ENCODE data around the gene CHI3L2.

GRCh38 chr1:111274653-111275052 is 47.1 kb downstream of the CHI3L2 start:
- no peak for TF ChIP-seq EZH2 (IDR thresholded peaks at IDR 0.05; ENCODE audit: borderline replicate concordance, insufficient read depth, low read depth, low read length, poor library complexity, severe bottlenecking)
- TF ChIP-seq, protein P1, sequence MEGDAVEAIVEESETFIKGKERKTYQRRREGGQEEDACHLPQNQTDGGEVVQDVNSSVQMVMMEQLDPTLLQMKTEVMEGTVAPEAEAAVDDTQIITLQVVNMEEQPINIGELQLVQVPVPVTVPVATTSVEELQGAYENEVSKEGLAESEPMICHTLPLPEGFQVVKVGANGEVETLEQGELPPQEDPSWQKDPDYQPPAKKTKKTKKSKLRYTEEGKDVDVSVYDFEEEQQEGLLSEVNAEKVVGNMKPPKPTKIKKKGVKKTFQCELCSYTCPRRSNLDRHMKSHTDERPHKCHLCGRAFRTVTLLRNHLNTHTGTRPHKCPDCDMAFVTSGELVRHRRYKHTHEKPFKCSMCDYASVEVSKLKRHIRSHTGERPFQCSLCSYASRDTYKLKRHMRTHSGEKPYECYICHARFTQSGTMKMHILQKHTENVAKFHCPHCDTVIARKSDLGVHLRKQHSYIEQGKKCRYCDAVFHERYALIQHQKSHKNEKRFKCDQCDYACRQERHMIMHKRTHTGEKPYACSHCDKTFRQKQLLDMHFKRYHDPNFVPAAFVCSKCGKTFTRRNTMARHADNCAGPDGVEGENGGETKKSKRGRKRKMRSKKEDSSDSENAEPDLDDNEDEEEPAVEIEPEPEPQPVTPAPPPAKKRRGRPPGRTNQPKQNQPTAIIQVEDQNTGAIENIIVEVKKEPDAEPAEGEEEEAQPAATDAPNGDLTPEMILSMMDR (IDR thresholded peaks at IDR 0.05) = no peak

Data from B cell (primary cell).